Fibroblast of skin of left biceps (primary cell): ENCODE data around the gene ZNF777.
A peak's percentile ranks its signal among the peaks of the same experiment; 100 is the strongest.
"Not testable (repeated sequence)": the region's sequence is repeated elsewhere in the genome, so short reads cannot be mapped to it uniquely, and the experiment has no call there.

Source experiments
- DNase-seq, 2 experiments: peaks; one replicate each; pipeline ENCODE4 v3.0.0-alpha.2; 2013; ENCODE audit warnings: low read depth in 2 of 2

Gene ZNF777

GRCh38 chr7:149460493-149461277 lies at the start of gene ZNF777:
Gene ZNF777 (minus strand): TSS chr7:149461062. CDS start chr7:149456022, 5,040 bp downstream.
- peak; percentile 60 to 69 for DNase-seq

- DNase-seq, result no peak
Observed at GRCh38 chr7:149510248-149510647, 49.4 kb upstream of the ZNF777 start.

GRCh38 chr7:149509774-149510173 lies 48.9 kb upstream of the ZNF777 start:
- no peak for DNase-seq

DNA sequence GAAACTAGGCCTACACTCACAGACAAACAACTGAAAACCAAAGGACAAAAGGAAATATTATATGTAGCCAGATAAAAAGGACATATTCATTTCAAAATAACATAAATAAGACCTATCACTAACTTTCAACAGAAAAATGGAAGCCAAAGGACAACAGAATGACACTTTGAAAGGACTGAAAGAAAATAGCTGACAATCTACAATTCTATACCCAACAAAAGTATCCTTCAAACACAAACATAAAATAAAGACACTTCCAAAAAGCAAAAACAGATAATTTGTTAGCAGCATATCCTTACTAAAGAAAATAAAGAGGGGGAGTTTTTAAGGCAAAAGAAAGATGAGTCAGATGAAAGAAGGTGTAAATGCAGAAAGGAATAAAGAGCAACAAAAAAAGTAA lies 44.7 kb upstream of the ZNF777 start:
- DNase-seq, result no peak

- no peak for DNase-seq
Observed at GRCh38 chr7:149501651-149502050, 40.8 kb upstream of the ZNF777 start.

- DNase-seq, result no peak
Observed at GRCh38 chr7:149500910-149501309, 40.0 kb upstream of the ZNF777 start.

DNA sequence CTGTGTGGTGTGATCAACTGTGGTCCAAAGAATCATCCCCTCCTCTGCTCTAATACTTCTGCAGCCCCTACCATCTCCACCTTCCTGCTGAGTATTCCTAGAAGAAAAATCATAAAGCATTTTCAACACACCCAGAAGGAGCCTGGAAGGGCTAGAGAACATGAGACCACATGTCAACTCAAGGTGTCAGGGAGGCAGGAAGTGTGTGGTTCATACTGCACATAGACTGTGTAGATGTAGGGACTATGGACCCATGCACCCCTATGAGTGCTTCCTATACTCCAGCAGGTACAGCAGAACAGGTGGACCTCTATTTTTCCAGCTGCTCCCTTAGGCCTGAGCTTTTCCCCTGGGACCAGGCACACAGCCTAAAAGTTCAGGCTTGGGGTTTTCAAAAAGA lies 39.3 kb upstream of the ZNF777 start:
- no peak for DNase-seq

- DNase-seq, result no peak
Observed at GRCh38 chr7:149498811-149499210, 37.9 kb upstream of the ZNF777 start.

- DNase-seq, result peak; percentile 45 to 48
Observed at GRCh38 chr7:149497467-149498261, 36.8 kb upstream of the ZNF777 start, which contains the start of gene ZNF746. Gene ZNF746 (minus strand): TSS chr7:149497809. CDS start chr7:149497536, 273 bp downstream.

DNA sequence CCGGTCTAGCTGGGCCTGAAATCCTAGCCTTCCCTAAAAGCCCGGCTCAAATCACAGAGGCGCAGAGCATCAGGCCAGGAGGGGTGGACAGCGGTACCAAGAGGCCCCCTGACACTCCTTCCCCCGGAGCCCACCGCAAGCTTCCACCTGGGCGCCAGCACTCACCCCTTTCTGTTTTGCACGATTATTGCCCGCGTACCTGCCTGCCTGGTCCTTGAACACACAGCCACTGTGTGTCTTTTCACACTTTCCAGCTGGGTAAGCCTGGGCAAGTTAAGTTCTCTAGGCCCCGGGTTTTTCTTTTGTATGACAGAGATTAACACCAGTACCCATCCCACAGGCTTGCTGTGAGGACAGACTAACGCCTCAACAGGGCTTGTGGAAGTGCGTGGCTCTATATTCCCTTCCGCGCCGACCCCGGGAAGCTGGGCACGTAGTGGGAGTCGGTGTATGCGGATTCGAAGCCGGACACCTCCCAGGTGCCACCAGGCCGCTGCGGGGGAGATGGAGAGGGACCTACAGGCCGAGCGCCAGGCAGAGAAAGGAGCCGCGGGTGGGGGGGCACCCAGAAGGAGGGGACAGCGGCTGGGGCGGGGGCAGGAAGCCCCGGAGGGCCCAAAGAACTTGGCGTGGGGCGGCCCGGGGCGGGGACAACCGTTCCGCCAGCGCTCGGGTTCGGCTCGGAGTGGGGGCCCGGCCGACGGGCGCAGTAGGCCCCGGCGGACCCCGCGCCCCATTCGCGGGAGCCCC lies 36.0 kb upstream of the ZNF777 start:
- no peak for DNase-seq

GRCh38 chr7:149495785-149496641 lies 35.2 kb upstream of the ZNF777 start:
- peak; percentile 50 for DNase-seq

- DNase-seq, result no peak
Observed at GRCh38 chr7:149494738-149495368, 34.0 kb upstream of the ZNF777 start.

- not testable (repeated sequence) for DNase-seq
Observed at GRCh38 chr7:149493975-149494374, 33.1 kb upstream of the ZNF777 start.

- no peak for DNase-seq
Observed at GRCh38 chr7:149493366-149493765, 32.5 kb upstream of the ZNF777 start.

DNA sequence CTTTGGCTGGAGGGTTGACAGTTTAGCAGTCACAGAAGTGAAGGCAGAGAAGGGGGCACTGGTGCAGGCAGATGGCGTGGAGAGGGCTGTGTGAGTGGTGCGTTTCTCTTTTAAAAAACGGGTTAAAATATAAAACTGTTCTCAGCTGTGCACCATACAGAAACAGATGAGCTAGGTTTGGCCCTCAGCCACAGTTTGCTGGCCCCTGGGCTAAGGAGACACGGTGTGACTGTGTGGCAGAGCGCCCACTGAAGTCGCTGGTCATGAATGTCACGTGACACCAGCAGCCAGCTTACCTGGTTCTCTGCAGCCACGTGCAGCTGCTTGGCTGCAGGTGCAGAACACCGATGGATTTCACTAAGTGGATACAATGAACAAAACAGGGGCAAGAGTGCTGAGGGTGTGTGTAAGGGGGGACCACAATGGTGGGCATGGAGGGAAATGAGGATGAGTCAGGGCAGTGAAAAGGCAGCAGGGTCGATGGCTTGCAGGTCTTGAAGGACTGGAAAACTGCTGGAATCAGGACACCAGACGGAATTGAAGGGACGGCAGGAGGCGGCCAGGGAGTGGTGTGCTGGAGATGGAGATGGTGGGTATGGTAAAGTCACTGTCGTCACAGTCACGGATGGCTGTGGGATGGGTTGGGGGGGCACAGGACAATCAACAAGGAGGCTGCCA lies 29.4 kb upstream of the ZNF777 start:
- no peak for DNase-seq

- DNase-seq, result no peak
Observed at GRCh38 chr7:149489391-149490024, 28.6 kb upstream of the ZNF777 start.

DNA sequence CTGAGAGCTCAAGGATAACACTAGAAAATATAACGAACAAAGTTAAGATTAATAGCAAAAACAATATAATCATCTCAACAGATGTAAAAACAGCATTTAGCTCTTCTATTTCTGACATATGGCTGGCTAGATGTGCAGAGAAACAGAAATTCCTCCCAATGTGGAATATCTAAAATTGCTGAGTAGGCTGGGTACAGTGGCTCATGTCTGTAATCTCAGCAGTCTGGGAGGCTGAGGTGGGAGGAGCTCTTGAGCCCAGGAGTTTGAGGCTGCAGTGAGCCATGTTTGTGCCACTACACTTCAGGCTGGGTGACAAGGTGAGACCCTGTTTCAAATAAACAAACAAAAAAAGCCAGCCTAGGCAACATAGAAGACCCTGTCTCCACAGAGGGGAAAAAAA lies 18.7 kb upstream of the ZNF777 start:
- no peak for DNase-seq

DNA sequence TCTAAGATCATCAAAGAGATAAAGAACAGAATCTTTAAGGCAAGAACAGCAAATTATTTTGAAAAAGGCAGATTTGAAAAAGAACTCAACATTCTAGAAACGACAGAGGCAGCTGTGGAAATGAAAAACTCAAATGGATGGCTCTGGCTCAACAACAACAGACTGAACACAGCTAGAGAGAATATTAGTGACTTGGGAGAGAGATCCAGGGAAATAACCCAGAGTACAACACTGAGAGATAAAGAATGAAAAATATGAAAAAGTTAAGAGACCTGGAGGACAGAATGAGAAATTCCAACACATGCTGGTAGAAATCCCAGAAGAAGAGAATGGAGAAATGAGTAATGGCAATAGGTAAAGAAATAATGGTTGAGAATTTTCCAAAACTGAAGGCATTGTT lies 17.9 kb upstream of the ZNF777 start:
- DNase-seq, result no peak
